ENCODE data around the gene ADORA2B.

GRCh38 chr17:15928286-15928785 lies 16.6 kb upstream of the ADORA2B start:
- TF ChIP-seq CTCF (IDR thresholded peaks at IDR 0.05; ENCODE audit: low read depth, low read length) (no peak), EZH2phosphoT487 (IDR thresholded peaks at IDR 0.05; ENCODE audit: low read depth) (no peak)

Data from OCI-LY3 (cell line).